Tibial nerve (tissue), 4 donors: Measurements from ENCODE around the gene PDE4A. TPM values are rescaled to one million over a fixed set of nuclear protein-coding genes. Genes with fewer than 3 reads are reported as not detected.
"Not testable (repeated sequence)": the region's sequence is repeated elsewhere in the genome, so short reads cannot be mapped to it uniquely, and the experiment has no call there.

Source experiments
- DNase-seq, 2 donors: peaks; one replicate each; pipeline ENCODE4 v3.0.0-alpha.2; 2019; ENCODE audit warnings: low spot score in 2 of 2
- H3K27ac ChIP-seq, 4 donors: fragments of 200-600 bp; sonication (generic) in 3 of 4; one replicate each; pipeline ENCODE4 v1.5.1; 2017 to 2019; ENCODE audit warnings: mild to moderate bottlenecking in 1 of 4
- H3K27me3 ChIP-seq, 2 donors: fragments of 200-600 bp; sonication (generic) in 1 of 2; one replicate each; pipeline versions ENCODE4 v1.5.1 to v1.6.0; 2017 to 2019
- H3K36me3 ChIP-seq, 3 donors: fragments of 200-600 bp; sonication (generic); one replicate each; pipeline ENCODE4 v1.5.1; 2018 to 2019
- H3K4me1 ChIP-seq, 4 donors: fragments of 200-600 bp; sonication (generic) in 3 of 4; one replicate each; pipeline ENCODE4 v1.5.1; 2017 to 2019
- H3K4me3 ChIP-seq, 4 donors: fragments of 200-600 bp; sonication (generic) in 3 of 4; one replicate each; pipeline ENCODE4 v1.5.1; 2017 to 2019; ENCODE audit warnings: mild to moderate bottlenecking in 1 of 4, moderate library complexity in 1 of 4
- H3K9me3 ChIP-seq, 4 donors: fragments of 200-600 bp; sonication (generic) in 3 of 4; one replicate each; pipeline ENCODE4 v1.5.1; 2017 to 2019
- CTCF ChIP-seq, 5 experiments: fragments of 200-600 bp in 3 of 5; fragments of 450-650 bp in 2 of 5; sonication (generic) in 3 of 5; IDR thresholded peaks; one replicate each; pipeline ENCODE4 v1.5.1; 2016 to 2019; ENCODE audit warnings: antibody characterized with exemption in 5 of 5, mild to moderate bottlenecking in 3 of 5, moderate library complexity in 2 of 5
- EP300 ChIP-seq, 2 donors: sonication (generic); formaldehyde crosslinking; IDR thresholded peaks; one replicate each; pipeline ENCODE4 v1.6.1; 2017; ENCODE audit warnings: antibody characterized with exemption in 2 of 2, mild to moderate bottlenecking in 1 of 2
- POLR2A ChIP-seq, 2 donors: fragments of 450-650 bp; IDR thresholded peaks; one replicate each; pipeline ENCODE4 v1.6.1; 2017; ENCODE audit warnings: antibody characterized with exemption in 2 of 2, mild to moderate bottlenecking in 2 of 2, moderate library complexity in 2 of 2
- WGBS, 2 donors: methylation state at CpG; one replicate each; pipeline ENCODE4 v1.1.5; 2018; 5-methylcytosine and 5-hydroxymethylcytosine counted together
- total RNA-seq, 4 donors: library from RNA; depleted of rRNA; stranded (reverse); fragments of >200 nt; gene quantifications; one replicate each; pipeline ENCODE4 v1.1.0, GENCODE V29; 2016

PDE4A gene
- total RNA-seq: 10 to 100 TPM in 2 of 4 donors, 1 to 10 TPM in 2; 8.7 to 12.7 (median 10.0) TPM

GRCh38 chr19:10420444-10421239 lies at the start of gene PDE4A:
Gene PDE4A (plus strand): TSS chr19:10420538. CDS start chr19:10420765, 227 bp downstream.
- WGBS, 2 donors: 2% methylated on average over 31 to 65 of the region's 104 CpGs

GRCh38 chr19:10372690-10373089 lies 47.6 kb upstream of the PDE4A start:
- DNase-seq: no peak
- no peak overlapping the region for H3K4me3 ChIP-seq
- 81 to 94% methylated on average over 3 of the region's 3 CpGs for WGBS, 2 donors
- H3K27me3 ChIP-seq: no peaks in the 10 kb centered on the region
- H3K9me3 ChIP-seq: peaks cover 0 to 5% (median 0%) of the 10 kb centered on the region in 4 donors
- no peak for TF ChIP-seq EP300 (IDR thresholded peaks at IDR 0.05)
- TF ChIP-seq POLR2A (IDR thresholded peaks at IDR 0.05): no peak
- no peak for TF ChIP-seq CTCF (IDR thresholded peaks at IDR 0.05)
- no peak overlapping the region for H3K27ac ChIP-seq
- peaks cover 0 to 88% (median 15%) of the 10 kb centered on the region in 3 donors for H3K36me3 ChIP-seq
- H3K4me1 ChIP-seq: no peaks in the 10 kb centered on the region

More at GRCh38 chr19:10420444-10421239, at the start of gene PDE4A:
- Histone ChIP-seq H3K27ac (no peak within 1 kb of the TSS), H3K4me3 (peak within 1 kb of the TSS in 1 of 4 donors; percentile 18), H3K9me3 (peaks cover 0 to 5% (median 0%) of the 10 kb centered on the region in 4 donors), H3K4me1 (peaks cover 0 to 65% (median 35%) of the 10 kb centered on the region in 4 donors), H3K36me3 (no peaks in the 10 kb centered on the region), H3K27me3 (peaks cover 0 to 97% of the 10 kb centered on the region in 2 donors)
- no peak for DNase-seq
- TF ChIP-seq POLR2A (IDR thresholded peaks at IDR 0.05) (no peak), EP300 (IDR thresholded peaks at IDR 0.05) (no peak), CTCF (IDR thresholded peaks at IDR 0.05) (no peak)

- Histone ChIP-seq H3K4me1 (peaks cover 0 to 17% (median 8%) of the 10 kb centered on the region in 4 donors), H3K9me3 (no peaks in the 10 kb centered on the region), H3K4me3 (no peak overlapping the region), H3K27me3 (no peaks in the 10 kb centered on the region), H3K36me3 (peaks cover 0 to 75% (median 15%) of the 10 kb centered on the region in 3 donors), H3K27ac (no peak overlapping the region)
- WGBS, 2 donors: 83 to 89% methylated on average over 5 of the region's 5 CpGs
- no peak for TF ChIP-seq POLR2A (IDR thresholded peaks at IDR 0.05)
- TF ChIP-seq EP300 (IDR thresholded peaks at IDR 0.05): no peak
- TF ChIP-seq CTCF (IDR thresholded peaks at IDR 0.05): no peak
- no peak for DNase-seq
Measured at GRCh38 chr19:10374931-10375330, 45.4 kb upstream of the PDE4A start.

GRCh38 chr19:10377140-10377640 lies 43.1 kb upstream of the PDE4A start:
- not testable (repeated sequence) for H3K27ac ChIP-seq, H3K4me3 ChIP-seq, H3K9me3 ChIP-seq, DNase-seq, H3K27me3 ChIP-seq
- WGBS, 2 donors: 91 to 99% methylated on average over 2 of the region's 2 CpGs
- Histone ChIP-seq H3K36me3 (peaks cover 0 to 55% (median 5%) of the 10 kb centered on the region in 3 donors), H3K4me1 (peaks cover 0 to 23% (median 13%) of the 10 kb centered on the region in 4 donors)

GRCh38 chr19:10378124-10378523 lies 42.2 kb upstream of the PDE4A start:
- Histone ChIP-seq H3K27ac (no peak overlapping the region), H3K4me1 (peaks cover 0 to 23% (median 13%) of the 10 kb centered on the region in 4 donors), H3K4me3 (no peak overlapping the region), H3K27me3 (no peaks in the 10 kb centered on the region), H3K9me3 (no peaks in the 10 kb centered on the region), H3K36me3 (peaks cover 0 to 47% (median 4%) of the 10 kb centered on the region in 3 donors)
- WGBS, 2 donors: 88 to 94% methylated on average over 3 to 8 of the region's 8 CpGs
- no peak for TF ChIP-seq EP300 (IDR thresholded peaks at IDR 0.05)
- no peak for TF ChIP-seq POLR2A (IDR thresholded peaks at IDR 0.05)
- no peak for TF ChIP-seq CTCF (IDR thresholded peaks at IDR 0.05)
- no peak for DNase-seq
